GM18873 (cell line): Measurements from ENCODE around the gene PPOX.
A peak's percentile ranks its signal among the peaks of the same experiment; 100 is the strongest.

Experiments
- ATAC-seq: cut with Tn5 transposase; IDR thresholded peaks from one replicate; pipeline ENCODE4 v1.9.1; 2021; ENCODE audit warnings: mild to moderate bottlenecking, moderate library complexity, moderate number of reproducible peaks; ENCODE audit not compliant: unreplicated experiment, low FRiP score

Gene PPOX

DNA sequence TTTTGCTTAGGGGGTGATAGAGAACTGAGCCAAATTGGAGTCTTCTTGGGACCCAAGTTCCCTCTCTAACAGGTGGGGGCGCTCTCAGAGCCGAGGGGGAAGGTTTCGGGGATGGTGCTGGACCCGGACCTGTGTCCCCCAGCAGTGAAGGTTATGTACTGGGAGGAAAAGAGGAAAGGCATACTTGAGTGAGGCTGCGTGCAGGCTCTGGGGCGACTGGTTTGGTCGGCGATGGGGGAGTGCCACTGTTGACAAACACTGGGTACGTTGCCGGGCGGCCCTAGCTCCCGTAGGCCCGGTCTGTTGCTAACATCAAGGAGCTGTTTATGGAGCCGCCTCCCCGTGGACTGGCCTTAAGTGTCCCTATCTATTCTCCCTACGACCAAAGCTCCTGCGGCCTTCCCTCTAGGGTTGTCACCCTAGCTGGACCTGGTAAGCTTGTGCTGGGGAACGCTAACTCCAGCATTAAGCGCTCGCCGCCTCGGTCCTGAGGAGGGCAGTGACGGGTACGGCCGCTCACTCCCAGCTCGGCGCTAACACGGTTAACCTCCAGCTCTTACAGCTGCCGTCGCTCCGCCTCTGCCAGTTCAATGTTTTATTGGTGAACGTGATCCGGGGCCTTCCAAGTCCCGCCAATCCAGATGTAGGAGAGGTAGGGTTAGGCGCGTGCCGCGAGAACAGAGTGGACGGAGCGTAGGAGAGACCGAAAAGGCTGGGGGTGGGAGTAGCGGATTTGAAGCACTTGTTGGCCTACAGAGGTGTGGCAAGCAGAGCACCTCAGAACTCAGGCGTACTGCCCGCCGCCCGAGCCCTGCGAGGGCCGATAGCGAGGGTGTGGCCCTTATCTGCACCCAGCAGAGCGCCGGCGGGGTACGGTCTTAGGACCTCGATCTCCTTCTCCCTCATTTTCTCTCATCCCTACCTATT is at the start of gene PPOX:
PPOX (plus strand) TSS at position 685 of the 927 bp plus-strand sequence. CDS start 422 bp downstream, outside the sequence.
- peak; percentile 89 for ATAC-seq

DNA sequence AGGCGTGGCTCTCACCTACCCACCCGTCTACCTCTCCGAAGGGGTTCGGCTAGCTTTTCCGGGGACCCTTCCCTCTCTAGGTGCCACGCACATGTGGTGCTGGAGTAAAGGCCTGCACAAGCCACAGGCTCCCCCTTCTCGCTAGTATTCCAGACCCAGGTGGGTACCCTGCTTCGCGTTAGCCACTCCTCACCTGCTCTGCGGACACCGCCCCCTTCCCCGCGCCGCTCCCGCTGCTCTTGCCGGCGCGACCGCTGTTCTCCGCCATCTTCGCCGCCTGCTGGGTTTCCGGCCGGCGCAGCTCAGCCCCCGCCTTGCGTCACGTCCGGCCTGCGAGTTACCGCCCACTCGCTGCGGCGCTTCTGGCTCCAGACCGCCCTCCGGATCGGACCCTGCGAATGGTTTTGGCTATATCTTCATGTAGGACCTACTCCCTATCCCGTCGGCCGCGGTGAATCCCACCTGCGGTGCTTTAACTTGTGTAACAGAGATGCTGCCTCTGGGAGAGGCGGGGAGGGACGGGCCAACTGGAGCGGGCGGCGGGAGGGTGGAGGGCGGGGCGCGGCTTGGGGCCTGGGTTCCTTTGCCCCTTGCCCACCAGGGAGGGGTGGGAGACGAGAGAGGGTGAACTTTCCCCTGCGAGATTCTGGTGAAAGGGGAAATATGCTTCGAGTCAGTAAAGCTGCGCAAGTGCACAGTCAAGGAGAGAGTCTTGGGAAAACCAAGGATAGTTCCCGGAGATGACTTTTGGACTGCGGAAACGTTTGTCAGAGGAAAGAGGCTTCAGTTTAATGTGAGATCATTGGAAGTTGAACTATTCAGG is 48.3 kb upstream of the PPOX start, which contains the start of the genes NIT1 and PFDN2:
NIT1 (plus strand) TSS at position 347 of the 823 bp plus-strand sequence; CDS start at position 419, 72 bp downstream.
PFDN2 (minus strand) TSS at position 279 of the 823 bp plus-strand sequence; CDS start at position 268, 11 bp downstream.
- ATAC-seq: peak; percentile 65

DNA sequence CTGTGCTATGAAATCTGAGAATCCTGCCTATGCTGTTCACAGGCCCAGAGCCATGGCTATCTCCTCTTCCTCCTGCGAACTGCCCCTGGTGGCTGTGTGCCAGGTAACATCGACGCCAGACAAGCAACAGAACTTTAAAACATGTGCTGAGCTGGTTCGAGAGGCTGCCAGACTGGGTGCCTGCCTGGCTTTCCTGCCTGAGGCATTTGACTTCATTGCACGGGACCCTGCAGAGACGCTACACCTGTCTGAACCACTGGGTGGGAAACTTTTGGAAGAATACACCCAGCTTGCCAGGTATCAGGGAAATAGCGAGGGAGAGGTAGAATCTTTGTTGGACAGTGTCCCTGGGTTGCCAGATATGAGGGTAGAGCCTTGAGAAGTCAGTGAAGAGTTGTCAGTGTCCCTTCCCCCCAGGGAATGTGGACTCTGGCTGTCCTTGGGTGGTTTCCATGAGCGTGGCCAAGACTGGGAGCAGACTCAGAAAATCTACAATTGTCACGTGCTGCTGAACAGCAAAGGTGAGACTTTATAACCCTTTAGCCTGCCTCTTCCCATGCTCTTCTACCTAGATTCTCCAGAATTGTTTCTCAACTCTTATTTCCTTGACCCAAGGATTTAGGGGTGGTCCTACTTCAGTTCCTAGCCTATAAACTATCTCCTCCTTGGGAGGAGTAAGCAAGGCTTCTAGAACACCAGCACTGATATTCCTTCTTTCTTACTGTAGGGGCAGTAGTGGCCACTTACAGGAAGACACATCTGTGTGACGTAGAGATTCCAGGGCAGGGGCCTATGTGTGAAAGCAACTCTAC is 46.9 kb upstream of the PPOX start:
- peak; percentile 35 for ATAC-seq

DNA sequence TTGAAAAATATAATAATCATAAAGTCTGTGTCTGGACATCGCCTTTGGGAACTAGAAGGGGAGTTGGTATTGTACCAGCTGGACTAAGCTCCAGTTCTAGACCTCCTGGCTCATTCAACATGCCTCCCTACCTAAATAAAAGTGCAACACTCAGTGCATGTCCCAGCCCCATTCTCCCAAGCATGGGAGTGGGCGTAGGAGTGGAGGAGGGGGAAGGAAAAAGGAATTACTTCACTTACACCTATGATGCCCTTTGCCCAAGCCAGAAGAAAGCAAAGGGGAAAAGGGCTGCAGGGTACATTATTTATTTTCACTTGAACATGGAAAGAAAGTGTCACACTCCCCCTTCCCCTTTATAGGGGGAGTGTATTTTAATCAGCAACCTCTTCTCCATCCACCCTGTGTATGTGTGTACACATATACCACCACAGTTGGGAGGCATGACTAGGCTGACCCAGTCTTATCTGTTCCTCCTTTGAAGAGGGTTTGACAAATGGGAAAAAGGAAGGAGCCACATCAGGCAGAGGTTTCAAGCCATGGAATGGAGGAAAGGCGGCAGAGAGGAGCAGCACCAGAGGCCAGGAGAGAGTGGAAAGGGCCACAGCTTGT is 45.1 kb upstream of the PPOX start:
- no peak for ATAC-seq

DNA sequence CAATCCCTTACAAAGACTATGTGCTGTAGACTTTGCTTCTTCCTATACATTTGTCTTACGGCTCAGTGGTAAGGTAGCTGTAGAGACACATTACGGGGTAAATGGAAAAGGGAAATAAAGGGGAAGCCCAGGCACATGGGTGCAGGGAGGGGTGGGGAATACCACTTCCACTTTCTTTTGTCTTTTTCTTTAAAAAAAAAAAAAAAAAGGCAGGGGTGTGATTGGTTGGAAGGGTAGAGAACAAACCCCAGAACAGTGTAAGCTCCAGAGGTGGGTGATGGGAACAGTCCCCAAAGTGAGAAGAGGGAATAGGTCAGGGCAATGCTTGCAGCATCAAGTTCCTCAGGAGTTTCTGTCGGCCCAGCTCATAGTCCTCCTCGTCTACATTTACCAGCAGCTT is 44.4 kb upstream of the PPOX start:
- ATAC-seq: no peak

DNA sequence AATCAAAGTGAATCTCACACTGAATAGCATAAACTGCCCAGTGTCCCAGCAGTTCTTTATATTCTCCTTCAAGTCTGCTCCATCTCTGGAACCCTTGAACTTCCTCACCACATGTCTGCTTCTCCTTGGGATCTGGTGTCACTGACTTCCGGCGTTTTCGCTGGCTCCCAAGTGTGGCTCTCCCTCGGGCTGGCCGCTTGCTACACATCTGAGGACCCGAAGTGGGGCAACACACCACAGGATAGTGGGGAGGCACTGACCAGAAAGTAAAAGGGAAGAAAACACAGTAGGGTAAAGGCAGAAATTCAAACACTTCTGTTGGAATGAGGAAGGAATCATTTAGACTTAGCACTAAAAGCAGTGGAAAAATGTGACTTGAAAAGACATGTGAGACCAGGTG is 43.3 kb upstream of the PPOX start:
- ATAC-seq: no peak

DNA sequence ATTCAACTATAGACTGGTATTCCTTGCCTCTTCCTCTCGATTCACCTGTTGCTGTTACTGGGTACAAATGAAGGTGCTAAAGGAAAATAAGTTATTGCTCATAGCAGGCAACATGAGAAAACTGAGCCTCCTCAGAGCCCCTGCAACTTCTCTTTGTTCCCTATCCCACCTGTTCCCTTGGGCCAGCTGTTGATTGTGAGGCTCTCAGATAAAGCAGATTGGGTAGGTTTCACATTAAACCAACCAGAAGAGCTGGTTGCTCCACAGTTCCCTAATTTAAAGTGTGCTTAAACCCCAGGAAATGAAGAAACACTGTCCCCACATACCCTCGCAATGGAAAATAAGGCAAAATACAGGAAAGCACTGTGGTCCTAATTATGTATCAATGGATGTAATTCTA is 38.6 kb upstream of the PPOX start:
- no peak for ATAC-seq

DNA sequence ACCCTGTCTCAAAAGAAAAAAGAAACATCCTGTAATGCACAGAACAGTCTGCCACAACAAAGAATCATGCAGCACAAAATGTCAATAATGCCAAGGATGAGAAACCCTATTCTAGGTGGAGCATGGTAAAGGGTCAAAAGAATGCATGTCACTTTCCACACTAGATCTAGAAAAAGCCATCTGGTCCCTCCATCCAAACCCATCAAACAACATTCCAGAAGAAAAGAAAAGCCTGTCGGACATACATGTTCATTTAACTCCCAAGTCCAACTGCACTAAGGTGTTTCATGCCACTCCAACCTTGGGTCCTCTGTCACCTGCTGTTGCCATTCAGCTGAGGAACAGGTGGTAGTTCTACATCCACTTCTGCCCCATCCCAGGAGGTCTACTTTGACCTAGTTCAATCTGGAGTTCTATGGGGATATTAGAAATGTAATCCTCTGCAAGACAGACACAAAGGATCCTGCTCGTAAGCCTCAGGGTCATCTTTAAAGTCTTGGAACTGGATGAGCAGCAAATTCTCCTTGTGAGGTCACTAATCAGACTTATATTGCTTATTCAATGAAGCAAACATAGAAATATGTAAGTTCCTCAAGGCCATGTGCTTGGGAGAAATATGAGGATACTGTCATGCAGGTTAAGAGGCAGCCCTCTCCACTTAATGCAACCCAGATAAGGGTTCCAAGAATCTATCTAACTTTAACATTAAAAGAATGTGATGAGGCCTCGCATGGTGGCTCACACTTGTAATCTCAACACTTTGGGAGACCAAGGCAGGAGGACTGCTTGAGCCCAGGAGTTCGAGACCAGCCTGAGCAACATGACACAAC is 37.4 kb upstream of the PPOX start:
- no peak for ATAC-seq

DNA sequence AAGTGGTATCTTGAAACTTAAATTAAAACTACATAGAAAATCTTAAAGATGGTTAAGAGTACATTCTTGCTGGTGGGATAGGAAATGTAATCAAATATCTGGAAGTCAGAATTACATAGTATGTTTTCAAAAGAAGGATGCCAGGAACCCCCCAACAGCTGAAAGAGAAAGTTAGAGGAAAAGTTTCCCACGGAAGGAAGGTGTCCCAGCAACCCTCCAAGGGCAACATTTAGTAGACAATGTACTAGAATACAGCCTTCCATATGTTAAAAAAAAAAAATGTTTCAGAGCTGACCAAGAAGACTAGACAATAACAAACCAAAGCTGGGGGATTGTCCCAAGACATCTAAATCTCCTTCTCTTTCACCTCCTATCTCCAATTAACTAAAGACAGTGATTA is 36.0 kb upstream of the PPOX start:
- ATAC-seq: no peak

DNA sequence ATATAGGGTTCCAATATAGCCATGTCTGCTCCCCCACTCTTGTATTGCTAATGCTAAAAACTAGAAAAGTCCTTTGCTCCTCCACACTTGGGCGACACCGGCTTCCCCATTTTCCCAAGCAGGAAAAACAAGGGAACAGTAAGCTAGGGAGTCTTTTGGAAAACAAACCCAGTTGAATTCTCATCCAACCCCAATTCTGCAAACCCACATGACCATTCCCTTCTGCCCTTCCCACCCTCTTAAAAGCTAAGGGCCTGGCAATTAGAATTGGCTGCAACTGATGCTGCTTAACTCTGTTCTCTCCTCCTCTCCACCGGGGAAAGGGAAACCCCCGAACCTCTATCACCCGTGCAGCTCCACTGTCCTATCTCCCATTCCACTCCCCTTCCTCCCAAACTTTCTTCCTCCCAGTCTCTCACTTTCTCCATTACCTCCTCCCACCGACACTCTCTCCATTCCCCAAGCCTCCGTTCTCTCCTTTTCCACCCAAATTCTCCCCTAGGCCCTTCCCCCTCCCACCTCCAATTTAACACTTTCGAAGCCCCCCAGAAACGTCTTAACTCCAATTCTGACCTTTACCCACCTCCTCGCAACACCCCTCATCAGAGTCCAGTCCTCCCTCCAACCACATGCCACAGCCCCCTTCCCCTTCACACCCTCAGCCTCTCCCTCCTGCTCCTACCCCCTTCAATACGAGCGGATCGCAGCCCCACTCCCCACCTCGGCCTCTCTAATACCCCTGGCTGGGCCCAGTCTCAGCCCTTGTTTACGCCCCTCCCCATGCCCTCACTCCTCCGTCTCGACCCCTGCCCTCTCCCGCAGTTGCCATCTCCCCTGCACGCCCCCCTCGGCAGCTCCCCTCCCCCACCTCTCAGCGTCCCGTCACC is 34.5 kb upstream of the PPOX start:
- ATAC-seq: no peak

DNA sequence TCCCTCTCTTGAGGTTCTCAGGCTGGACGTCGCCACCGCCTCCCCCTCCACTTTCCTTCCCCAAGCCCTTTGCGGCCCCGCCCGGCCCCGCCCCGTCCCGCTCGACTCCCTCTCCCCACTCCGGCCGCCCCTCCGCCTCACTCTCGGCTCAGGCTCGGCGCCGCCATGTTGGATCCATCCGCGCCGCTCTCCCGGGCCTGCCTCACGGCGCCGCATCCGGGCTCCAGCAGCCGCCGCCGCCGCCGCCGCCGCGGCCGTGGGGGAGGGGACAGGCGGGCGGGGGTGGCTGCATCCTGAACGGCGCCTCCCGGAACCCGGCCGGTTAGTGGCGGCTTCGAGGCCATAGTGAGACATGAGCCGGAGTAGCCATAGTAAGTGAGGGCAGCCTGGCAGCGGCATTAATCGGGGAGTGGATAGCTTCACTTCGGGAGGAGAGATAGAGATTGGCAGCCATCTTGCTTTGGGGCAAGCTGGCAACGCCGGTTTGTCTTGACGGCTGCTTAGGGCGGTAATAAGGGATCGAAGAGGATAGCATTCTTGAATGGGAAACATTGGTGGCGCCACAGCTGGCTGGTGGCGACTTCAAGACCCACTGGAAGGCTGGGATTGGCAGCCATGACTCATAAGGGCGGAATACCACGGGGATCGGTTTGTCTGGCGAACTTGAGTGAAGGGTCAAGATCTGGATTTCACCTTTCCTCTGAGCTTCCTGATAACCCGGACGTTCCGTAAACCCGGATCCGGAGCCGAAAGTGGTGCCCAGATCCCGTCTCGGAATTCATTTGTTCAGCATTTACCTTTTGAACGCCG is 33.6 kb upstream of the PPOX start, which contains the start of gene DEDD:
DEDD (minus strand) TSS at position 258 of the 810 bp plus-strand sequence. CDS start 8,205 bp downstream, outside the sequence.
- peak; percentile 94 for ATAC-seq

DNA sequence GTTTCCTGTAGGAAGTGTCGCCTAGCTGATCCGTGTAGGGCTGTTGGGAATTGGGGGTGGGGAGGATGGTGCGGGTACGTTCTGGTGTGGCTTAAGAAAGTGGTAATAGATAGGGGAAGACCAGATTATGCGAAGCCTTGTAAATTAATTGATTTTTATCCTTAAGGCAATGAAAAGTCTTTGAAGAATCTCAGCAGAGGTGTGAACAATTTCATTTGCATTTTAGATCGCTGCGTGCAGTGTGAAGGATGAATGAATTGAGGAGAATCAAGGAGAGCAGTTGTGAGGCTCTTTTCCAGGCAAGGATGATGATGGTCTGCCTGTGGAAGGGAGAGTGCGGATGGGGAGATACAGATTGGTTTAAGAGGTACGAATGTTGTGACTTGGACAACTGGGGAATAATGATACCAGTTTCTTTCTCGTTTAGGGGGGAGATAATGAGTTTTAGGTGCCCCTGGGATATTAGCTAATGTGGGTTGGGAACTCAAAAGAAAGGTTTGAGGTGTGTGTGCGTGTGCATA is 32.9 kb upstream of the PPOX start:
- no peak for ATAC-seq

DNA sequence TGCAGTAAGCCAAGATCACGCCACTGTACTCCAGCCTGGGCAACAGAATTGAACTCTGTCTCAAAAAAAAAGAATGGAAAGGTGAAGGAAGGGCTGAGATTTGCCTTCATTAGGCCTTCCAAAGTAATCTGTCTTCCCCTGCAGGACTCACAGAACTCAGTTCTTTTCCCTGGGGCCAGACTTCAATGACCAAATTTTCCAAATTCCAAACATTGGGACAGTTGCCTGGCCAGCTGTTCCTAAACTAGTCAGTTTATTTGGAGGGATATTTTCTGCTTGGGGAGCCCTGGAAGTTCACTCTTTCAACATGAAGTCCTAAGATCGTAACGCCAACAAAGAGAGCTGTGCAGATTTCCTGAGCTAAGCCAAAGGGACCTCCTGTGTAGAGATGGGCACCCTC is 28.3 kb upstream of the PPOX start:
- no peak for ATAC-seq

DNA sequence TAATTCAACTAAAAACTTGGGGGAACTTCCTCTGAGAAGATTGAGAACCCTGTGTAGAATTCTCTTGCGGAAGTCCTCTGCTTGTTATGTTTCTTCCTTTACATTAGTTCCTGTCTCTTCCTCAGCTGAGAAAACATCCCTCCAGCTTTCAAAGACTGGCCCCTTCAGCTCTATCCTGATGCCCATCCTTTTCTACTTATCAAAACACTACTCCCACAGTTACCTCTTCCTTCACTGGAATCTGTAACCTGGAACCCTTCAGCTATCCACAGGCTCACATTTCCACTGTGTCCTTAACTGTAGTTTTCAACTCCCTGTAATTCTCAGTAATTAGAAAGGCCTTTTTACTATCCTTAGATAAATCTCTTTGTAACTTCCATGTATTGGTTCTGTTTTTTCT is 27.8 kb upstream of the PPOX start:
- ATAC-seq: no peak

DNA sequence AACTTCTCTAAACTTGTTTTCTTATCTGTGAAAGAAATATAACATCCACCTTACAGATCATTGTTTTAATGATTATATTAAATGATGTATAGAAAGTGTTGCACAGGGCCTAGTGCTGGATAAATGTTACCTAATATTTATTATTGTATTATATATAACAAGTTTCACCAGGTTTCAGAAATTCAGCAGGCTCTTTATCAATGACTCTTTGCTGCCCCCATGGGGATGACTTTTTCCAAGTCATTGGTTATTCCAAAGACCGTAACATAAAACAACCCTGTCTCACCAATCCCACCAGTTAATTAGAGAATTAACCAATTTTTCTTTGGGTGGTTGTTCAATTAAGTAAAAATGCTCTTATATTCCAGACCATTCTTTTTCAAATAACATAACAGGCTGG is 26.5 kb upstream of the PPOX start:
- ATAC-seq: no peak

DNA sequence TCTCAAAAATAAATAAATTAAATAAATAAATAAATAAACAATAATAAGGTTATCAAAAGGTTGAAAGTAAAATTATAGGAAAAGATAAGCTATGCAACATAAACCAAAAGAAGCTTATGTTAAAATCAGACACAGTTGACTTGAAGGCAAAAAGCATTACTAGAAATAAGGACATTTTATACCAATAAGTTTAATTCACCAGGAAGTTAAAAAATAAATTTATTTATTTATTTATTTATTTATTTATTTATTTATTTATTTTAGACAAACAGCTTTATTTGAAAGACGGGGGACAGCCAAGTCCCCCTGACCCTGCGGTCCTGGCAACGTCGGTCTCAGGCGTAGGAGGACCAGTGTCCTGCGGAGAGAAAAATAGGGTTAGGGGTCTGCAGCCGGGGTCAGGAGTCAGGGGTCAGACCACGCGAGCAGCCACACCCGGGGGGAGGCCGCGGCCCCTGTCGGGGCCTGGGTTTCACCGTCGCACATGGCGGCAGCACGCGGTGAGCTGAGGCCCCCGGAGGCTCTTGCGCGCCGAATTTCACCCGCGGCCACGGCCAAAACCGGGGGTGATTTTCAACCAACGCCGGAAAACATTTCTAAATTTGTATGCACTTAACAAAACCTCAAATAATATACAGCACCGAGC is 25.3 kb upstream of the PPOX start:
- no peak for ATAC-seq
